Activated T-helper 1 cell treated with anti-CD3 and anti-CD28 coated beads, Interleukin-12 subunit alpha, Interleukin-12 subunit beta, Interleukin-2, Interleukin-4 antibody, amounts not matched to agents 30 ng/mL and 10 ng/mL and 1 ng/mL, durations not matched to agents 14 hours and 24 hours and 36 hours (primary cell): Measurements from ENCODE around the gene OR1S1. TPM values are rescaled to one million over a fixed set of nuclear protein-coding genes. Genes with fewer than 3 reads are reported as not detected.
"Not testable (repeated sequence)": the region's sequence is repeated elsewhere in the genome, so short reads cannot be mapped to it uniquely, and the experiment has no call there.

Experiments used
- DNase-seq: peaks from one replicate; pipeline ENCODE4 v3.0.0; 2021; ENCODE audit warnings: low spot score
- H3K27ac Mint-ChIP-seq: one replicate; pipeline ENCODE4 v1.8.0; 2021; ENCODE audit warnings: mild to moderate bottlenecking, mixed read lengths
- H3K27me3 Mint-ChIP-seq: one replicate; pipeline ENCODE4 v1.8.0; 2022; ENCODE audit warnings: mild to moderate bottlenecking, moderate library complexity, mixed read lengths; ENCODE audit not compliant: insufficient read depth
- H3K36me3 Mint-ChIP-seq: one replicate; pipeline ENCODE4 v1.8.0; 2021; ENCODE audit warnings: low read depth, mixed read lengths
- H3K4me1 Mint-ChIP-seq: one replicate; pipeline ENCODE4 v1.8.0; 2021; ENCODE audit warnings: low read depth, mixed read lengths
- H3K4me3 Mint-ChIP-seq: one replicate; pipeline ENCODE4 v1.8.0; 2021; ENCODE audit warnings: mild to moderate bottlenecking, moderate library complexity, mixed read lengths
- H3K9me3 Mint-ChIP-seq: one replicate; pipeline ENCODE4 v1.8.0; 2021; ENCODE audit warnings: mixed read lengths
- intact Hi-C: fragments of 100-400 bp; cut with micrococcal nuclease; formaldehyde crosslinking; loops from one replicate; pipeline ENCODE4 v1.15.1; 2024
- total RNA-seq: library from RNA; stranded (reverse); gene quantifications from 2 replicates; pipeline ENCODE4 v1.2.3, GENCODE V29; 2022

The OR1S1 gene
- total RNA-seq, result not detected in 2 replicates

DNA sequence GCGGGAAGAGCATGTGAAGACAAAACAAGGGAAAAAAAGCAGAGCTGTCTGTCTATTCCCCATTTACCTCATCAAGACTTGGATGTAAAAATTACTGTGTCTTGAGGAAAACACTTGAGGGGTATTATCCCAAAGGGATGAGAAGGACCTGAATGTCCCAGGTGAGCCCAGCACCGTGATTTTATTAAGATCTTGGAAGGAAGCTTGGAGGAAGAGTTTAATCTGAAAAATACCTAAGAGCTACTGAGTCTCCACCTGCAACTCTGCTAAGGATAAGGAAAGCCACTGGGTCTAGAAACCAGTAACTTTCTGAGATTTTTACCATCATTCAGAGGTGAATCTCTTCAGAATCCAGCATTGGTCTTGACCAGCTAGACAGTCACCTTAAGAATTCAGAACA is at the start of gene OR1S1:
OR1S1 (plus strand) TSS at position 301 of the 400 bp plus-strand sequence.
- H3K27me3 Mint-ChIP-seq, intact Hi-C loops, H3K27ac Mint-ChIP-seq, DNase-seq, H3K4me1 Mint-ChIP-seq, H3K4me3 Mint-ChIP-seq, H3K9me3 Mint-ChIP-seq, H3K36me3 Mint-ChIP-seq: not testable (repeated sequence)

DNA sequence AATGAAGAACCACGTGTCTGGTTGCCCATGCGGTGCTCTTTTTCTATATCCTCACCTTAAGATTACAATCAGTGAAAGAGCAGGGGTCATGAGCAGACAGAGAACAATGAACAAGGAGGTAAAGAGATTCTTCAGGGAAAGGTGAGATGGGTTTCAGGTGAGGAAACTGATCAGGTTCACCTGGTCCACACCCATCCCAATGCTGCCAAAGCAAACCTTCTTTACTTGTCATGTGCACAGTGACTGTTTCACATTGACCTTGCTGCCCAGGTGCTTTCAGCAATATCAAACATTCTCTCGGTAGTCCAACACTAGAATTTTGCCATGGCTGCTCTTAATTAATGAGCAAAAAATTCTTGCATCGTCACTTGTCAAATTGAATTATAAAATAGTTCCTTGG is 48.1 kb upstream of the OR1S1 start:
- no peaks in the 10 kb centered on the region for H3K27me3 Mint-ChIP-seq
- intact Hi-C loops, result no loop called here

DNA sequence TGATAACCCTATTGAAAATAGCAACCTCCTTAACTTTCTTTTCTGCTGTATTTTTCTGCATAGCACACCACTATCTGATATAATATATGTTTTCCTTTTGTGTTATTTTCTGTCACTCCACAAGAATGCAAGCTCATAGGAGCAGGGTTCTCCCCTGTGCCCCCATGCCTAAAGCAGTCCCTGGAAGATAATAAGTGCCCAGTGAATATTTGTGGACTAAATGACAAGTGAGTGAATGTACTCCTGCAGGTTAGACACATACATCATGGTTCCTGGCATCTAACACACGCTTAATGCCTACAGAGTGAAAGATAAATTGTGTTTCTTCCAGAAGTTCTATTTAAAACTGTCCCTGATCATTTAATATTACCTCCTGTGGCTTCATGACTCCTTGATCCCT is 47.5 kb upstream of the OR1S1 start:
- no peak overlapping the region for H3K4me3 Mint-ChIP-seq
- H3K9me3 Mint-ChIP-seq, result no peaks in the 10 kb centered on the region
- no peak for DNase-seq
- no peak overlapping the region for H3K27ac Mint-ChIP-seq
- H3K27me3 Mint-ChIP-seq, result no peaks in the 10 kb centered on the region
- no peaks in the 10 kb centered on the region for H3K4me1 Mint-ChIP-seq
- no peaks in the 10 kb centered on the region for H3K36me3 Mint-ChIP-seq
- intact Hi-C loops, result no loop called here

More for the DNA sequence above, 48.1 kb upstream of the OR1S1 start:
- no peak for DNase-seq
- Mint-ChIP-seq H3K9me3 (no peaks in the 10 kb centered on the region), H3K4me3 (no peak overlapping the region), H3K4me1 (no peaks in the 10 kb centered on the region), H3K36me3 (no peaks in the 10 kb centered on the region), H3K27ac (no peak overlapping the region)

DNA sequence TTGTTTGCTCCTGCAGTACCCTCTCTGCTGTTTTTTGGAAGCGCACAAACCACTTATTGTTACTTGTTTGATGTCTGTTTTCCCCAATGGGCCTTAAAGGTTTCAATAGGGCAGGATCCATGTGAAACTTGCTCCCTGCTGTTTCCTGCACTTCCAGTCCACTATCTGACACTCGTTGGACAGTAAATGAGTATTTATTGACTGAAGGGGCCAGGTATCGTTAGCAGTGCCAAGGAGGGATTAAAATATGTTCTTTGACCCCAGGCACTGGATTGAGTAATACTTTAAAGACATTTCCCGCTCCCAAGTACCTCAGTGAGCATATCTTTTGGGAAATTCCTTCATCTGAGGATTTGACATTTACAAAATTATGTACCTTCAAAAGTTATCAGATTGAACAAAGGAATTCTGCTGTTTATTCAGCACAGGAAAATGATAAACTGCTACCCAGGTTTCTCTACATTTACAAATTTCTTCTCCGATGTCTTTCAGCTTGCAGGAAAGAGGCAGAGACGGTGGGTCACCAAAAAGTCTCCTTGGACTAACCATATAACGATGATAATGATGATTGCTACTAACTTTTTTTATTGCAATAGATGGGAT is 46.9 kb upstream of the OR1S1 start:
- no peak overlapping the region for H3K27ac Mint-ChIP-seq
- no peaks in the 10 kb centered on the region for H3K4me1 Mint-ChIP-seq
- H3K36me3 Mint-ChIP-seq, result no peaks in the 10 kb centered on the region
- DNase-seq, result no peak
- no peak overlapping the region for H3K4me3 Mint-ChIP-seq
- no peaks in the 10 kb centered on the region for H3K27me3 Mint-ChIP-seq
- H3K9me3 Mint-ChIP-seq, result no peaks in the 10 kb centered on the region
- intact Hi-C loops, result no loop called here

DNA sequence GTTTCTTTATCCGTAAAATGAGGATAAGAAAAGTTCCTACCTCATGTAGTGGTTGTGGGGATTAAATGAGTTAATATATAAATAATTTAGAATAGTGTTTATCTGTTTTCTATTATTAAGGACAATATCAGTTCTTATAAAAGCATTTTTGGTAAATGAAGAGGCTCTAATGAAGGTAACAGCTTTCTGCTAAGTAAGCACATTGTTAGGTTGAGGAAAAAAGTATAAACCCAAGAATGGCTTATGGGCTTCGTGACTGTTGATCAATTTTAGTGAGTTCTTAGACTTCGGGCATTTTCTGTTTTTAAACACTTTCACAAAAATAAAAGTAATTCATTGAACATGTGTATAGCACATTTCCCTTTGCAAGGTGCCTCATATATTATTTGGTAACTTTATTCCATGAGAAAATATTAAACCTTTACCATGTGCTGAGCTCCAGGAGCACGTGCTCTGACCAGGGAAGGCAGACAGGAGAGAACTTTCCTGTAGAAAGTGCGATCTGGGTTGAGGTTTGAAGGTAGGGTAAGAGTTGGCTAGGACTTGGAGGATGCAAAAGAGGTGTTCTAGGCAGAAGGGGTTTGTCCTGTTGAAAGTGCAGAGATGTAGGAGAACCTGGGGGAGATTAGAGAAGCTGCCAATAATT is 35.0 kb upstream of the OR1S1 start:
- Mint-ChIP-seq H3K4me1 (no peaks in the 10 kb centered on the region), H3K36me3 (no peaks in the 10 kb centered on the region), H3K27me3 (no peaks in the 10 kb centered on the region), H3K9me3 (no peaks in the 10 kb centered on the region), H3K27ac (no peak overlapping the region), H3K4me3 (no peak overlapping the region)
- intact Hi-C loops, result no loop called here
- no peak for DNase-seq

DNA sequence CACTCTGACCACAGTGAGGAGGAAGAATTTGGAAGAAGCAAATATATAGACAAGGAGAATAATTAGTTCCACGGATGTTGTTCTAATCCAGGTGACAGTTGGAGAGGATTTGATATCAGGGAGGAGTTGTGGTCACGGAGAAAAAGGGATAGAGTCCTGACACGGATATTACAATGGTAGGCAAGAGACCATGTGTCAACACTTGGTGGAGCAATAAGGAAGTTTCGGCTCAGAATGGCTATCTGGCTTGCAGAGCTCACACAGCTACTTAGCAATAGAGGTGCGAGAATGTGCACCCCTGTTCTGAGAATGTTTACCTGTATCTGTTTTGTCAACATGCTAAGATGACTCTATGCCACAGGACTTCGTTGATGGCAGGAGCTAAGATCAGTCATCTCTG is 34.1 kb upstream of the OR1S1 start:
- intact Hi-C loops, result no loop called here
- Mint-ChIP-seq H3K27ac (no peak overlapping the region), H3K36me3 (no peaks in the 10 kb centered on the region)

DNA sequence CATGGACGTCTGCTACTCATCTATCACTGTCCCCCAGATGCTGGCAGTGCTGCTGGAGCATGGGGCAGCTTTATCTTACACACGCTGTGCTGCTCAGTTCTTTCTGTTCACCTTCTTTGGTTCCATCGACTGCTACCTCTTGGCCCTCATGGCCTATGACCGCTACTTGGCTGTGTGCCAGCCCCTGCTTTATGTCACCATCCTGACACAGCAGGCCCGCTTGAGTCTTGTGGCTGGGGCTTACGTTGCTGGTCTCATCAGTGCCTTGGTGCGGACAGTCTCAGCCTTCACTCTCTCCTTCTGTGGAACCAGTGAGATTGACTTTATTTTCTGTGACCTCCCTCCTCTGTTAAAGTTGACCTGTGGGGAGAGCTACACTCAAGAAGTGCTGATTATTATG is 32.9 kb upstream of the OR1S1 start:
- no peaks in the 10 kb centered on the region for H3K36me3 Mint-ChIP-seq
- no peaks in the 10 kb centered on the region for H3K9me3 Mint-ChIP-seq
- intact Hi-C loops, result no loop called here
- no peak overlapping the region for H3K4me3 Mint-ChIP-seq
- no peak for DNase-seq
- no peaks in the 10 kb centered on the region for H3K4me1 Mint-ChIP-seq
- no peaks in the 10 kb centered on the region for H3K27me3 Mint-ChIP-seq
- H3K27ac Mint-ChIP-seq, result no peak overlapping the region

More for the DNA sequence above, 34.1 kb upstream of the OR1S1 start:
- H3K9me3 Mint-ChIP-seq, result no peaks in the 10 kb centered on the region
- no peak for DNase-seq
- H3K27me3 Mint-ChIP-seq, result no peaks in the 10 kb centered on the region
- H3K4me1 Mint-ChIP-seq, result no peaks in the 10 kb centered on the region
- H3K4me3 Mint-ChIP-seq, result no peak overlapping the region

DNA sequence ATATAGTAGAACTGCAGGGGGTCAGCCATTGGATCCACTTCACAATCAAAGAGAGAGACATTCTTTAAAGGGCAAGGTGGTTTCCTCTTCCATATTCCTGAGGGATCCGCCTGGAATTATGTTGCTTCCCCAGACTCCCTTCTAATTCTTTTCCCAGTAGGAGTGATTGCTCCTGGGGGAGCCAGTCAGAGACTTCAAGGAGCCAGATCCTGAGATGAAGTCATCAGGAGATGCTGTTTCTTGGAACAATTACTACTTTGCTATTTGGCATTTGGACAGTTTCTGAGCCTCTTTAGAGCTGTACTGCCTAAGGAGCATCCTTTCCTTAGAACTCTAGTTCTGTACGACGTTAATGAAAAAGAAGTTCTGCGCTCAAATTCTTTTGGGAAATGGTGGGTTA is 25.6 kb upstream of the OR1S1 start:
- intact Hi-C loops, result no loop called here
- Mint-ChIP-seq H3K9me3 (no peaks in the 10 kb centered on the region), H3K4me3 (no peak overlapping the region), H3K27me3 (no peaks in the 10 kb centered on the region), H3K4me1 (no peaks in the 10 kb centered on the region), H3K27ac (no peak overlapping the region), H3K36me3 (no peaks in the 10 kb centered on the region)
- no peak for DNase-seq

DNA sequence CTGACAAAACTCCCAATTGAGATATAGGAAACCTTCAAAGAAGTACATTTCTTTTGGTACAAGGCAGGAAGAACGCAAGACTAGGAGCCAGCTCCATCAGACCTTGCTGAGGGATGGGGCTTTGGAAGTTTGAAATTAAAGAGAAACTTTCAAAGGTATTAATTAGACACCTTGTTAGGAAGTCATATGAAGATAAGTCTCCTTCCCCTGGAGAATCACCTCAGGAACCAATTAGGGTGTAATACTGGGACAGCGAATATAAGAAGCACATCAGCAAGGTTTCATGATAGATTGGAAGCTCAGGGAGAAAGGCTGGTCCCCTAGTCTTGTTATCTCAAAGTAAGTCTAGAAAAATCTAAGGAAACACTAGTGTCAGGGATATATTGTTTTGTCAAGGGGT is 23.8 kb upstream of the OR1S1 start, which contains the start of gene OR9Q2:
OR9Q2 (plus strand) TSS at position 301 of the 400 bp plus-strand sequence. CDS start 1,421 bp downstream, outside the sequence.
- intact Hi-C loops, result no loop called here
- Mint-ChIP-seq H3K9me3 (no peaks in the 10 kb centered on the region), H3K36me3 (no peaks in the 10 kb centered on the region), H3K27me3 (no peaks in the 10 kb centered on the region), H3K4me1 (no peaks in the 10 kb centered on the region), H3K4me3 (no peak within 1 kb of the TSS), H3K27ac (no peak within 1 kb of the TSS)
- DNase-seq, result no peak

DNA sequence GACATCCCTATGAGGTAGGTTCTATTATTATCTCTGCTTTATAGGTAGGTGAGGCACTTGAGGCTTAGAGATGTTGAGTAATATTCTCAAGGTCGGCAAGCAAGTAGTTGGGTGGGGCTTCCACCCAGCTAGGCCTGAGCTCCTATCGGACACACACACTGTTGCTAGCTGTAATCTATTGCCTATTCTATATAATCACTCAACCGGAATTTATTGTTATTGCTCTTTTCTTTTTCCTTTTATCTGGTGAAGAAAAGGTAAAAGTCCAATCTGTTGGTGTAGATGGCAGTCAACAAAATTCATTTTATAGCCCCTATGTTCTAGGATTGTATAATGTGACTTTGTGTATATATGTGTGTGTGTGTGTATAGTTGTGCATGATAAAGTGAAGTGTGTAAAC is 20.3 kb upstream of the OR1S1 start:
- intact Hi-C loops, result no loop called here
- H3K27ac Mint-ChIP-seq, result no peak overlapping the region

DNA sequence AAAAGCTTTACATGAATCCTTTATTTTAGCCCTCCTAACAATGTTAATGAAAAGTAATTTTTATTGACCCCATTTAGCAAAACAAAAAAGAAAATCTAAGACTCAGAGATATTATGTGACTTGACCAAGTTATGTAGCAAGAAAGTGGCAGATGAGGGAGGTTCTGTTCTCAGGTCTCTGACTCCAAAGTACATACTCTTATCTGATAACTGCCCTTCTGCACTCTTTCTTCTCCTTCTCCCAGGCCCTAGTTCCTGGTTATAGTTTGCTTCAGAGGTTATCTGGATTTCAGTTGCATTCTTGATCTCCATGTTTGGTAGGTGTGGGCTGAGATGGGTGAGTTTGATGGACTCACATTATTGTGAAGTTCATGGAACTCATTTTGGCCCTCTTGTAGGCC is 19.1 kb upstream of the OR1S1 start:
- Mint-ChIP-seq H3K4me3 (no peak overlapping the region), H3K9me3 (peaks cover 10% of the 10 kb centered on the region), H3K36me3 (no peaks in the 10 kb centered on the region), H3K27ac (no peak overlapping the region), H3K4me1 (no peaks in the 10 kb centered on the region), H3K27me3 (no peaks in the 10 kb centered on the region)
- no peak for DNase-seq
- intact Hi-C loops, result no loop called here

More for the DNA sequence above, 20.3 kb upstream of the OR1S1 start:
- Mint-ChIP-seq H3K9me3 (peaks cover 7% of the 10 kb centered on the region), H3K27me3 (no peaks in the 10 kb centered on the region), H3K4me1 (no peaks in the 10 kb centered on the region), H3K36me3 (no peaks in the 10 kb centered on the region), H3K4me3 (no peak overlapping the region)
- no peak for DNase-seq

DNA sequence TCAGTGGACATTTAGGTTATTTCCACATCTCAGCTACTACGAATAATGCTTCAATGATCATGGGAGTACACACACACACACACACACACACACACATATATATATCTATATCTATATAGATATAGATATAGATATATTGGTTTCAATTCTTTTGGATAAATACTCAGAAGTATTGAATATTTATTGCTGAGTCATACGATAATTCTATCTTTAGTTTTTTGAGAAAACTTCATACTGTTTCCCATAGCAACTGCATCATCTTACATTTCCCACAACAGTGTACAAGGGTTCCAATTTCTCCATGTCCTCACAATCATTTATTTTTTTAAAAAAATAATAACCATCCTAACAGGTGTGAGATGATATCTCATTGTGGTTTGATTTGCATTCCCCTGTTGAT is 16.6 kb upstream of the OR1S1 start:
- intact Hi-C loops, result no loop called here
- Mint-ChIP-seq H3K27me3 (no peaks in the 10 kb centered on the region), H3K4me3 (no peak overlapping the region), H3K27ac (no peak overlapping the region), H3K9me3 (peaks cover 10% of the 10 kb centered on the region), H3K4me1 (no peaks in the 10 kb centered on the region), H3K36me3 (no peaks in the 10 kb centered on the region)
- DNase-seq, result no peak

DNA sequence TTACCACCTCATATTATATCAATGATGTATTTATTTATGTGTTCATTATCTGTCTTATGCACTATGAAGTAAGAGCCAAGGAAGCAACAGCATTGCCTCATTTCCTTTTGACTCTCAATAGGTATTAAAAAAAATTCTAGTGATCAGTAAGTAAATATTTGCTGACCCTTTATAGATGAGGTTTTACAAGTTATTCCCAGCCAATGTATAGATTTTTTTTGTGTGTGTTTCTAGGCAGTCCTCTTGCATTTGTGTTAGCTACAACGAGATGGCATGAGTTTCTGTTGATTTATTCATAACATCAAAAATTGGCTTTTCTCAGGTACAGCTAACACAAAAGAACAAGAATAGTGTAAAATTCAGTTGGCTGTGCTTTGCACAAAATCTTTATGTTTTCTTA is 13.2 kb upstream of the OR1S1 start:
- no peak overlapping the region for H3K27ac Mint-ChIP-seq
- DNase-seq, result no peak
- no peaks in the 10 kb centered on the region for H3K27me3 Mint-ChIP-seq
- H3K4me3 Mint-ChIP-seq, result no peak overlapping the region
- peaks cover 10% of the 10 kb centered on the region for H3K9me3 Mint-ChIP-seq
- H3K4me1 Mint-ChIP-seq, result no peaks in the 10 kb centered on the region
- no peaks in the 10 kb centered on the region for H3K36me3 Mint-ChIP-seq
- intact Hi-C loops, result no loop called here

DNA sequence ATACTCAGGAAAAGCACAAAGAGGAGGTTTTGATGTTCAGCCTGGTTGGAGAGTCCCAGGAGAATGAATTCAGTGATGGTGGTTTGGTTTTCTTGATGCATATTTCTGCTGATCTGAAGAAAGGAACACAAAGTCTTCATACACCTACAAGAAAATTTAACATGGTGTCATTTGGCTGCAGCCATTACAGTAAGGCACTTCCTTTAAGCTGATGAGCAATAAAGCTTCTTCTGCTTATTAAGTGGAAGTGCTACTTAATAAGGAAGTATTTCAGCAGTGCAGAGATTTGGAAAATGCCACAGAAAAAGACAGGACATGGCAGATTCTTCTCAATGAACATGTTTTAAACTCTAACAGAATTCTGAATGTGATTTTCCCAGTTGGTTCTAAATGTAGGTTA is 8.5 kb upstream of the OR1S1 start, which contains the start of gene OR1S2:
OR1S2 (minus strand) TSS at position 101 of the 400 bp plus-strand sequence; CDS start at position 101, 0 bp downstream.
- Mint-ChIP-seq H3K4me1 (no peaks in the 10 kb centered on the region), H3K27me3 (no peaks in the 10 kb centered on the region), H3K36me3 (no peaks in the 10 kb centered on the region), H3K27ac (no peak within 1 kb of the TSS), H3K4me3 (no peak within 1 kb of the TSS), H3K9me3 (no peaks in the 10 kb centered on the region)
- DNase-seq, result no peak
- intact Hi-C loops, result no loop called here
